B cell (primary cell): ENCODE data around the gene COL5A1. TPM values are rescaled to one million over a fixed set of nuclear protein-coding genes. Genes with fewer than 3 reads are reported as not detected.

Source experiments
- ATAC-seq: fragments of 200-7000 bp; cut with Tn5 transposase; one replicate; pipeline ENCODE4 v1.10.0; 2021; ENCODE audit warnings: low read depth, mild to moderate bottlenecking, moderate number of reproducible peaks, moderate library complexity
- CTCF ChIA-PET: fragments of 350-600 bp; sonication (Branson Sonifier 250); formaldehyde crosslinking; loops from one replicate; lab custom pipeline; 2021; ENCODE audit warnings: antibody characterized with exemption, inconsistent platforms; lab: Charles Lee
- POLR2A ChIA-PET: fragments of 350-600 bp; sonication (Branson Sonifier 250); formaldehyde crosslinking; loops from one replicate; lab custom pipeline; 2021; ENCODE audit warnings: antibody characterized with exemption; lab: Charles Lee
- DNase-seq: peaks from one replicate; pipeline ENCODE4 v3.0.0; 2013
- H2AFZ ChIP-seq: 2 replicates; pipeline ENCODE4 v1.6.1; 2012; ENCODE audit warnings: mild to moderate bottlenecking, low read depth, low read length; ENCODE audit not compliant: insufficient read depth, poor library complexity, severe bottlenecking
- H3K27ac ChIP-seq, 2 donors: 1 replicate in 1 of 2; 2 replicates in 1 of 2; pipeline ENCODE4 v1.5.1; 2012 to 2013; ENCODE audit warnings: low read length in 2 of 2, mild to moderate bottlenecking in 2 of 2, moderate library complexity in 1 of 2
- H3K27me3 ChIP-seq, 4 experiments: fragments of 200-600 bp in 1 of 4; sonication (generic) in 1 of 4; replicated peaks in 1 of 4; 1 replicate in 2 of 4; 2 replicates in 2 of 4; pipeline versions ENCODE4 v1.6.1 to v1.7.0; 2013 to 2016; ENCODE audit warnings: low read length in 3 of 4, mild to moderate bottlenecking in 2 of 4, mixed read lengths in 1 of 4, moderate library complexity in 1 of 4; ENCODE audit not compliant: insufficient read depth in 4 of 4, control insufficient read depth in 3 of 4; ENCODE audit errors: control extremely low read depth in 1 of 4
- H3K36me3 ChIP-seq, 2 experiments: replicated peaks in 1 of 2; 1 replicate in 1 of 2; 2 replicates in 1 of 2; pipeline versions ENCODE4 v1.6.1 to v1.7.1; 2013; ENCODE audit warnings: low read length in 1 of 2; ENCODE audit not compliant: insufficient read depth in 2 of 2, control insufficient read depth in 1 of 2; ENCODE audit errors: control extremely low read depth in 1 of 2, extremely low read depth in 1 of 2
- H3K4me1 ChIP-seq, 2 donors: fragments of 200-600 bp in 1 of 2; sonication (generic) in 1 of 2; 1 replicate in 1 of 2; 2 replicates in 1 of 2; pipeline versions ENCODE4 v1.5.1 to v1.6.1; 2013 to 2017; ENCODE audit warnings: low read length in 2 of 2; ENCODE audit not compliant: control insufficient read depth in 2 of 2, insufficient read depth in 2 of 2
- H3K4me2 ChIP-seq: replicated peaks from 2 replicates; pipeline ENCODE3; 2012; ENCODE audit warnings: mild to moderate bottlenecking, low read depth, low read length; ENCODE audit not compliant: poor library complexity, severe bottlenecking
- H3K4me3 ChIP-seq, 5 experiments: fragments of 200-600 bp in 1 of 5; sonication (generic) in 1 of 5; 1 replicate in 3 of 5; 2 replicates in 2 of 5; pipeline versions ENCODE4 v1.5.1 to v1.7.0; 2011 to 2016; ENCODE audit warnings: low read length in 4 of 5, mild to moderate bottlenecking in 4 of 5, low read depth in 2 of 5, control low read depth in 1 of 5, moderate library complexity in 1 of 5; ENCODE audit not compliant: insufficient read depth in 1 of 5; ENCODE audit errors: control extremely low read depth in 1 of 5, extremely low read depth in 1 of 5
- H3K79me2 ChIP-seq: fragments of 200-600 bp; sonication (generic); one replicate; pipeline ENCODE4 v1.6.0; 2016; ENCODE audit warnings: low read length; ENCODE audit not compliant: control insufficient read depth, insufficient read depth
- H3K9ac ChIP-seq: fragments of 200-600 bp; sonication (generic); 2 replicates; pipeline ENCODE4 v1.6.1; 2017; ENCODE audit warnings: mild to moderate bottlenecking, low read length, moderate library complexity
- H3K9me3 ChIP-seq, 3 donors: one replicate each; pipeline versions ENCODE4 v1.6.1 to v1.7.1; 2013; ENCODE audit warnings: low read length in 2 of 3; ENCODE audit not compliant: control insufficient read depth in 2 of 3, insufficient read depth in 1 of 3; ENCODE audit errors: control extremely low read depth in 1 of 3
- H4K20me1 ChIP-seq: 2 replicates; pipeline ENCODE4 v1.6.0; 2012; ENCODE audit warnings: mild to moderate bottlenecking, low read length; ENCODE audit not compliant: insufficient read depth, control insufficient read depth, poor library complexity, severe bottlenecking
- H3K27ac Mint-ChIP-seq: one replicate; pipeline ENCODE4 v1.8.0; 2021; ENCODE audit warnings: mixed read lengths
- H3K27me3 Mint-ChIP-seq: one replicate; pipeline ENCODE4 v1.8.0; 2021; ENCODE audit warnings: mixed read lengths
- H3K4me1 Mint-ChIP-seq: one replicate; pipeline ENCODE4 v1.8.0; 2021; ENCODE audit warnings: mixed read lengths
- H3K4me3 Mint-ChIP-seq: one replicate; pipeline ENCODE4 v1.8.0; 2021; ENCODE audit warnings: mixed read lengths
- H3K9me3 Mint-ChIP-seq: one replicate; pipeline ENCODE4 v1.8.0; 2022; ENCODE audit warnings: mixed read lengths; ENCODE audit not compliant: insufficient read depth
- EZH2 ChIP-seq: IDR thresholded peaks from 2 replicates; pipeline ENCODE4 v1.6.1; 2012; ENCODE audit warnings: borderline replicate concordance, low read depth, mild to moderate bottlenecking, moderate library complexity, low read length; ENCODE audit not compliant: insufficient read depth, poor library complexity, severe bottlenecking
- WGBS: methylation state at CpG from one replicate; pipeline ENCODE4 v1.1.5; 2013; ENCODE audit warnings: missing lambda C conversion rate; ENCODE audit not compliant: insufficient coverage; 5-methylcytosine and 5-hydroxymethylcytosine counted together
- intact Hi-C: fragments of 100-400 bp; cut with micrococcal nuclease; formaldehyde crosslinking; loops from one replicate; pipeline ENCODE4 v1.10.0; 2022
- polyA plus RNA-seq: library from polyadenylated mRNA; depleted of rRNA; stranded (reverse); fragments of >200 nt; gene quantifications from 2 replicates; pipeline ENCODE4 v1.2.3, GENCODE V29; 2012
- total RNA-seq, 2 donors: library from RNA; stranded (reverse); fragments of 120-200 nt in 1 of 2; gene quantifications; 1 replicate in 1 of 2; 2 replicates in 1 of 2; pipeline versions ENCODE4 v1.2.3 to v1.2.4, GENCODE V29; 2013 to 2022
- TF ChIP-seq, protein P1 (sequence below): fragments of 200-600 bp; IDR thresholded peaks from one replicate; pipeline ENCODE4 v1.8.0; 2022; ENCODE audit warnings: antibody characterized with exemption, mild to moderate bottlenecking

COL5A1 gene
- total and polyA plus RNA-seq, 2 donors (not counting 1 experiment from before 2014, with no cell fraction given) = 0.06 TPM; not detected in 1

DNA sequence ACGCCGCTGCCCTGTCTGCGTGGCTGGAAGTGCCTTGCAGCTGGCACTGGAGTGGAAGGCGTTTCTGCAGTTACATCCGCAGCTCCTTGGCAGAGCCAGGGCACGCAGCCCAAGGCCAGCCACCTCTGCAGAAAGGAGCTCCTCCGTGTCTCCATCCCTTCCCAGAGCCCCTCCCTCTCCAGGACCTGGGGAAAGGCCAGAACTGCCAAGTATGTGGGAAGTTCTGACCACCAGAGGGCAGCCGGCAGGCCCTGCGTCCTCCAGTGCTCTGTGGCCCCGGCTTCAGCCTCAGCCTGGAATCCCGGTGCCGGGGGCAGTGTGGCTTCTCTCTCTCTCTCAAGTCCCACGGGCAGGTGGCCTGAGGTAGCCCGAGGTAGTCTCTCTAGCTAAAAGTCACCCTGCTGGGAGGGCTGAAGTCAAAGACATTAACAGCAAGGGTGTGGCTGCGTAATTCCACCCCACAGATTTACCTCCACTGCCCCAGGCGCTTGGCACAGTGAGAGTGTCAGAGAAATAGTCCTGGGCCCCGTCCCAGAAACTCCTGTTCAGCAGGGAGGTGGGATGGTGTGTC is 137.3 kb downstream of the COL5A1 start:
- POLR2A ChIA-PET = no interaction called here
- DNase-seq (no peak), ATAC-seq (no peak)
- Histone ChIP-seq H3K4me1 (no peaks in the 10 kb centered on the region), H4K20me1 (no peaks in the 10 kb centered on the region), H3K9me3 (no peaks in the 10 kb centered on the region), H3K4me3 (no peak overlapping the region), H3K27me3 (no peaks in the 10 kb centered on the region), H3K79me2 (no peaks in the 10 kb centered on the region), H3K27ac (no peak overlapping the region), H3K9ac (no peak overlapping the region), H3K4me2 (no peak overlapping the region), H3K36me3 (no peaks in the 10 kb centered on the region), H2AFZ (no peak overlapping the region)
- no peaks in the 10 kb centered on the region for H3K9me3 Mint-ChIP-seq
- no peak for TF ChIP-seq EZH2
- TF ChIP-seq, protein P1, sequence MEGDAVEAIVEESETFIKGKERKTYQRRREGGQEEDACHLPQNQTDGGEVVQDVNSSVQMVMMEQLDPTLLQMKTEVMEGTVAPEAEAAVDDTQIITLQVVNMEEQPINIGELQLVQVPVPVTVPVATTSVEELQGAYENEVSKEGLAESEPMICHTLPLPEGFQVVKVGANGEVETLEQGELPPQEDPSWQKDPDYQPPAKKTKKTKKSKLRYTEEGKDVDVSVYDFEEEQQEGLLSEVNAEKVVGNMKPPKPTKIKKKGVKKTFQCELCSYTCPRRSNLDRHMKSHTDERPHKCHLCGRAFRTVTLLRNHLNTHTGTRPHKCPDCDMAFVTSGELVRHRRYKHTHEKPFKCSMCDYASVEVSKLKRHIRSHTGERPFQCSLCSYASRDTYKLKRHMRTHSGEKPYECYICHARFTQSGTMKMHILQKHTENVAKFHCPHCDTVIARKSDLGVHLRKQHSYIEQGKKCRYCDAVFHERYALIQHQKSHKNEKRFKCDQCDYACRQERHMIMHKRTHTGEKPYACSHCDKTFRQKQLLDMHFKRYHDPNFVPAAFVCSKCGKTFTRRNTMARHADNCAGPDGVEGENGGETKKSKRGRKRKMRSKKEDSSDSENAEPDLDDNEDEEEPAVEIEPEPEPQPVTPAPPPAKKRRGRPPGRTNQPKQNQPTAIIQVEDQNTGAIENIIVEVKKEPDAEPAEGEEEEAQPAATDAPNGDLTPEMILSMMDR = no peak
- WGBS = 93% methylated on average over 14 of the region's 17 CpGs
- no peaks in the 10 kb centered on the region for H3K4me1 Mint-ChIP-seq
- no peak overlapping the region for H3K27ac Mint-ChIP-seq
- CTCF ChIA-PET = no interaction called here
- intact Hi-C loops = no loop called here
- H3K27me3 Mint-ChIP-seq = no peaks in the 10 kb centered on the region
- H3K4me3 Mint-ChIP-seq = no peak overlapping the region

DNA sequence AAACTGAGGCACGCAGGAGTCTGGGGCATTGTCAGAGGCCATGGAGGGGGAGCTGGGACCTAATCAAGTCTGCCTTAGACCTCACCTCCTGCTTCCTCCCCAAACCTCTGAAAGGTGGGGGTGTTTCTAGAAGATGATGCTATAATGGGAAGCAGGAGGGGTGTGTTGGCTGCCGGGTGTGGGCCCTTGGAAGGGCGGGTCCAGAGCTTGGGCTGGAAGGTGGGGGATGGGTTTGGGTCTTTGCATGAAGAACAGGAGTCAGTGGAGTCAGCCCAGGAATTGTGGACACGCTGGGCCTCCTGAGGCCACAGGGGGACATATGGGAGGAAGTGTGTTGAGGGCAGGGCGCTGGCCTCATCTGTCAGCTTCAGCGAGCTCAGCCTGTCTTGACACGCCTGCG is 138.0 kb downstream of the COL5A1 start:
- no peaks in the 10 kb centered on the region for H3K4me1 Mint-ChIP-seq
- H3K4me3 Mint-ChIP-seq = no peak overlapping the region
- TF ChIP-seq, protein P1 = no peak
- no peak for TF ChIP-seq EZH2

More for the DNA sequence above, 138.0 kb downstream of the COL5A1 start:
- Mint-ChIP-seq H3K27ac (no peak overlapping the region), H3K9me3 (no peaks in the 10 kb centered on the region), H3K27me3 (no peaks in the 10 kb centered on the region)
- Histone ChIP-seq H2AFZ (no peak overlapping the region), H3K79me2 (no peaks in the 10 kb centered on the region), H3K27ac (no peak overlapping the region), H4K20me1 (no peaks in the 10 kb centered on the region), H3K4me1 (no peaks in the 10 kb centered on the region), H3K9ac (no peak overlapping the region), H3K4me3 (no peak overlapping the region), H3K4me2 (no peak overlapping the region), H3K27me3 (peaks cover 0 to 3% (median 0%) of the 10 kb centered on the region in 4 experiments), H3K36me3 (no peaks in the 10 kb centered on the region), H3K9me3 (peaks cover 0 to 2% (median 0%) of the 10 kb centered on the region in 3 donors)
- WGBS = 83% methylated on average over 7 of the region's 8 CpGs
- ChIA-PET POLR2A (no interaction called here), CTCF (no interaction called here)
- ATAC-seq (no peak), DNase-seq (no peak)
- intact Hi-C loops = no loop called here
